ENCODE data around the gene OOSP2. TPM values are rescaled to one million over a fixed set of nuclear protein-coding genes. Genes with fewer than 3 reads are reported as not detected.
"Not testable (repeated sequence)": the region's sequence is repeated elsewhere in the genome, so short reads cannot be mapped to it uniquely, and the experiment has no call there.

The OOSP2 gene
- total and polyA plus RNA-seq, 2 of the 13 experiments (the other 11 are each of a cell fraction or from before 2014, with no cell fraction given), result not detected

GRCh38 chr11:60018058-60018457 is 22.2 kb upstream of the OOSP2 start:
- ChIA-PET POLR2A (no interaction called here), CTCF (ENCODE audit: low intra/inter-chr PET ratio, low total read pairs) (no interaction called here)
- no peak overlapping the region for H3K4me2 ChIP-seq (ENCODE audit: low read depth, low read length)
- intact Hi-C loops (cut with micrococcal nuclease; ENCODE audit: unreplicated experiment) (no loop called here), in situ Hi-C loops (cut with HindIII; ENCODE audit: extremely low pct_ligation_motif_present, low pct_unique_long_range_greater_than_20kb) (no loop called here)
- no peak for TF ChIP-seq MEIS2 (CRISPR knock-in tag; IDR thresholded peaks at IDR 0.05)
- no peak for TF ChIP-seq CAMTA2 (CRISPR knock-in tag; IDR thresholded peaks at IDR 0.05; ENCODE audit: borderline replicate concordance)
- TF ChIP-seq CEBPG (CRISPR knock-in tag; IDR thresholded peaks at IDR 0.05), result no peak
- TF ChIP-seq ZNF773 (CRISPR knock-in tag; IDR thresholded peaks at IDR 0.05; ENCODE audit: borderline replicate concordance), result no peak
- no peak for TF ChIP-seq SYNCRIP (IDR thresholded peaks at IDR 0.05; ENCODE audit: insufficient read depth, low read depth, low read length)
- TF ChIP-seq EP300 (IDR thresholded peaks at IDR 0.05; ENCODE audit: low read depth in 2 of 2, low read length in 2 of 2), result no peak
- no peak for TF ChIP-seq EP300 (CRISPR knock-in tag; IDR thresholded peaks at IDR 0.05; ENCODE audit: borderline replicate concordance)
- TF ChIP-seq ZNF619 (CRISPR knock-in tag; IDR thresholded peaks at IDR 0.05), result no peak
- TF ChIP-seq BHLHE40 (IDR thresholded peaks at IDR 0.05; ENCODE audit: low read length), result no peak
- TF ChIP-seq MYNN (CRISPR knock-in tag; IDR thresholded peaks at IDR 0.05; ENCODE audit: low read depth), result no peak
- TF ChIP-seq RBFOX2 (IDR thresholded peaks at IDR 0.05; ENCODE audit: low read depth, low read length), result no peak
- TF ChIP-seq IRX3 (CRISPR knock-in tag; IDR thresholded peaks at IDR 0.05; ENCODE audit: borderline replicate concordance, low read depth), result no peak
- no peak for TF ChIP-seq ZNF501 (CRISPR knock-in tag; IDR thresholded peaks at IDR 0.05)
- no peak for TF ChIP-seq EED (CRISPR knock-in tag; IDR thresholded peaks at IDR 0.05)
- no peak for TF ChIP-seq JUNB (CRISPR knock-in tag; IDR thresholded peaks at IDR 0.05; ENCODE audit: borderline replicate concordance)
- TF ChIP-seq ZNF768 (CRISPR knock-in tag; IDR thresholded peaks at IDR 0.05), result no peak
- no peak for TF ChIP-seq IRF2 (CRISPR knock-in tag; IDR thresholded peaks at IDR 0.05)
- no peak for TF ChIP-seq GTF2F1 (IDR thresholded peaks at IDR 0.05; ENCODE audit: low read length)
- no peak for TF ChIP-seq FOXJ3 (CRISPR knock-in tag; IDR thresholded peaks at IDR 0.05; ENCODE audit: borderline replicate concordance)
- no peak for TF ChIP-seq ZFP41 (CRISPR knock-in tag; IDR thresholded peaks at IDR 0.05; ENCODE audit: borderline replicate concordance)
- TF ChIP-seq ZBTB10 (CRISPR knock-in tag; IDR thresholded peaks at IDR 0.05; ENCODE audit: borderline replicate concordance), result no peak
- no peaks in the 10 kb centered on the region for H3K79me2 ChIP-seq (ENCODE audit: insufficient read depth, low read length)
- no peaks in the 10 kb centered on the region for H3K4me1 ChIP-seq (ENCODE audit: insufficient read depth, low read length)
- DNase-seq (ENCODE audit: low spot score) (no peak), ATAC-seq (no peak), FAIRE-seq (no peak)
- no peaks in the 10 kb centered on the region for H3K36me3 ChIP-seq (replicated peaks in 1 of 2; ENCODE audit: control insufficient read depth in 1 of 2, insufficient read depth in 2 of 2, low read length in 2 of 2)
- no peaks in the 10 kb centered on the region for H3K27me3 ChIP-seq (ENCODE audit: control insufficient read depth in 1 of 2, insufficient read depth in 2 of 2, low read length in 2 of 2)
- no peak overlapping the region for H3K27ac ChIP-seq (ENCODE audit: extremely low read length, insufficient read depth, low read length)
- H3K9ac ChIP-seq (ENCODE audit: insufficient read depth, low read depth, low read length), result no peak overlapping the region
- H3K9me3 ChIP-seq (ENCODE audit: low read length), result no peaks in the 10 kb centered on the region
- BruUV-seq (replicated peaks), result no TSS peak
- H3K4me3 ChIP-seq (replicated peaks in 1 of 3; ENCODE audit: insufficient read depth in 1 of 3, low read depth in 2 of 3, low read length in 3 of 3), result no peak overlapping the region
- 1% methylated on average over 7 of the region's 8 CpGs for WGBS (ENCODE audit: low lambda C conversion rate)
- H2AFZ ChIP-seq (ENCODE audit: low read length), result no peak overlapping the region
- no peaks in the 10 kb centered on the region for H4K20me1 ChIP-seq (ENCODE audit: insufficient read depth, low read length)

- H3K9ac ChIP-seq (ENCODE audit: insufficient read depth, low read depth, low read length); BruUV-seq (replicated peaks); H3K79me2 ChIP-seq (ENCODE audit: insufficient read depth, low read length); FAIRE-seq; H3K27ac ChIP-seq (ENCODE audit: extremely low read length, insufficient read depth, low read length); DNase-seq (ENCODE audit: low spot score); ATAC-seq; in situ Hi-C loops (cut with HindIII; ENCODE audit: extremely low pct_ligation_motif_present, low pct_unique_long_range_greater_than_20kb); H3K27me3 ChIP-seq (ENCODE audit: control insufficient read depth in 1 of 2, insufficient read depth in 2 of 2, low read length in 2 of 2); H3K36me3 ChIP-seq (replicated peaks in 1 of 2; ENCODE audit: control insufficient read depth in 1 of 2, insufficient read depth in 2 of 2, low read length in 2 of 2); intact Hi-C loops (cut with micrococcal nuclease; ENCODE audit: unreplicated experiment); H4K20me1 ChIP-seq (ENCODE audit: insufficient read depth, low read length); H3K9me3 ChIP-seq (ENCODE audit: low read length); H3K4me1 ChIP-seq (ENCODE audit: insufficient read depth, low read length); POLR2A ChIA-PET; CTCF ChIA-PET (ENCODE audit: low intra/inter-chr PET ratio, low total read pairs); H3K4me3 ChIP-seq (replicated peaks in 1 of 3; ENCODE audit: insufficient read depth in 1 of 3, low read depth in 2 of 3, low read length in 3 of 3); H2AFZ ChIP-seq (ENCODE audit: low read length); H3K4me2 ChIP-seq (ENCODE audit: low read depth, low read length): not testable (repeated sequence)
- WGBS (ENCODE audit: low lambda C conversion rate), result 32% methylated on average over 8 of the region's 27 CpGs
Measured at GRCh38 chr11:60020376-60020775, 19.8 kb upstream of the OOSP2 start.

Measured in HepG2 (cell line).